ENCODE data around the gene DNAJC18.
A peak's percentile ranks its signal among the peaks of the same experiment; 100 is the strongest.
"Not testable (repeated sequence)": the region's sequence is repeated elsewhere in the genome, so short reads cannot be mapped to it uniquely, and the experiment has no call there.

DNAJC18 gene

DNA sequence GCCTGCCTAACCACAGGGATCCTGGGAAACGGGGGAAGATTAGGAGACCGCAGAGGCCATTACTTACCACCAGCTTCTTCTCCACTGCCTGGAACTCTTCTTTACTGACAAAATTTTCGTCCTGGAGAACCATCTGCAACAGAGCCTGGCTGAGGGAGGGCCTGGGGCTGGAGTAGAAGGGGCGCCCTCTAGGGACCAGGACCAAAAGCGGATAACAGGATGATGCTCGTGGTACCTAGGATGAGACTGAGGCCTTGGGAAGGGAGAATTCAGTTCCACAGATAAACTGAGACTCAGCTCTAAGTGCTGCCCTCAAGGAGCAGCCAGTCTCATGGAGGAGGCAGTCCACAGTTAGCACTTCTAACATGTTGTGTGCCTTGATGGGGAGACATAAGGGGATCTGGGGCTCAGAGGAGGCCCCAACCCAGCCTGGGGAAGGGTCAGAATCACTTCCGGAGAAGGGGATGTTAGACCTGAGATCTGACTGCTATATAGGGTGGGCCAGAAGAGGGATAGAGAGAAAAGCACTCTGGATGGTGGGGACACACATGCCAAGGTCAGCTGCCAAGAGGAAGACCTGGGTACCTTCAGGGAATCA lies 36.7 kb downstream of the DNAJC18 start:
- DNase-seq: no peak

DNA sequence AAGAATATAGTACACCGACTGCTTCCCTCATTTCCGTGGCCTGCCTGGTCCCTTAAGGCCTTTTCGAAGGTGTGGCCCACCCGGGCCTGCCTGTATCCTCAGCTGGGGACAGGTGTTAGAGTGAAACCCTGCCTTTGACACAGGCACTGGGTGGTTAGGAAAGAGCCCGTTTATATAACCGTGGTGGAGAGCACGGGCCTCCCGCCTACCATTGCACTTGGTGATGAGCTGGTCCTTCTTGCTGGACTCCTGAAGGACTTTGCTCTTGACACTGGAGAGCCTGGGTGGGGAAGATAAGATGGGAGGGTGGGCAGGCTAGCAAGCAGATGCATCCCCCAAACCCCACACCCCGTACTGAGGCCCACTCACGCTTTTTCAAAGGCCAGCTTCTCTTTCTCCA lies 37.8 kb downstream of the DNAJC18 start:
- no peak for DNase-seq

DNA sequence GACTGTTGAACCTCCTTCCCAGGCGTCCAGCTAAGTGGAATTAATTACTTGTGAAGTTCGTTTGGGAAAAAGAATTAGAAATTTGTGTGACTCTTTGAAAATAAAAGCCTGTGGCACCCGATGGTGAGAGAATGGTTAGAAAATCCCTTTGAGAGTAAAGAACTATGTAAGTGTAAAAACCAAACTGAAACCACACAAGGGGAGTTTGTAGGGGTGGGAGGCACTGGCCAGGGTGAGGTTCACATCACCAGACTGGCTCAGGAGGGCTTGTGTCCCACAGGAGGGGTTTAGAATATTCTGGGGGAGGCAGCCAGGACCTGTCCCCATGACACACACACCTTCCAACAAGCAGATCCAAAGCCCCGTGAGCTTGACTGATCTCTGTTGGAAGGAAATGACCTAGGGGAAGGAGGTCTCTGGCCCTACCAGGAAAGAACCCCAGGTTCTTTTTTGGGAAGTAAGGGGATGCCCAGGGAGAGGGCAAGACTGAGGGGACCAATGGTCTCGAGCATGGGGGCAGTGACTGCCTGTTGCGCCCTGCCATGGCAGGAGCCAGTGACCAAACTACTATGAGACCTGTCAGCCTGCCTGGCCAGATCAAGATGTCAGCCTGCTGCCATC lies 39.7 kb downstream of the DNAJC18 start:
- no peak for DNase-seq

DNA sequence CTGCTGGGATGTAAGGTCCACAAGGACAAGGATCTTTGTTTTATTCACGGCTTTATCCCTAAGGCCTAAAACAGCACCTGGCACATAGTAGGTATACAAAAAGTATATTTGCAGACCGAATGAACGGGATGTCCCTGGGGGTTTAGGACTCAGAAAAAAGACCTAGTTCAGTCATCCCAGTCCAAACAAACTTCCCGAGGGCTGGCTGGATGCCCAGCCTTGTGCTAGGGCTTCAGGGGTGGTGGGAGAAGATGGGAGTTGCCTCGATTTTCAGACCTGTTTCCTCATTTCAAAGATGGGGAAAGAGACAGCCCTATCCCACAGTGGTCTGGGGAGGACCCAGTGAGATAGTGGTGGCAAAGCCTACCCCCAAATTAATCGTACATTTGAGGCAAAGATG lies 41.4 kb downstream of the DNAJC18 start:
- DNase-seq: no peak

DNA sequence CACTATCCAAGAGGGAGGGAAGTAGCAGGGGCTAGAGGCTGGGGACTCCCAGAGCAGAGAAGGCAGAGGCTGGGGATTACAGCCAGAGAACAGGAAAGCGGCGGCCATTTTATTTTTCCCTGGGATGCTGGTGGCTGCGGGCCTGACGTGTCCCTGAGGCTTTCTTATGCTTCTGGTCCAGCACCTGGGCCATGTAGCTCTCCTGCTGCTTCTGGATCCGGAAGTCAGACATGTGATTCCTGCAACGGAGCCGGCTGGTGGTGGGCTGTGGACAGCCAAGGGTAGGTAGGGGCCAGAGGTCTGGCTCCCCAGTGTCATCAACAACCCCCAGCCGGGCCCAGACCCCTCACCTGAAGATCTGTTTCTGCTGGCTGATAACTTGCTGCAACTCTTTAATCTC lies 42.6 kb downstream of the DNAJC18 start:
- DNase-seq: no peak

DNA sequence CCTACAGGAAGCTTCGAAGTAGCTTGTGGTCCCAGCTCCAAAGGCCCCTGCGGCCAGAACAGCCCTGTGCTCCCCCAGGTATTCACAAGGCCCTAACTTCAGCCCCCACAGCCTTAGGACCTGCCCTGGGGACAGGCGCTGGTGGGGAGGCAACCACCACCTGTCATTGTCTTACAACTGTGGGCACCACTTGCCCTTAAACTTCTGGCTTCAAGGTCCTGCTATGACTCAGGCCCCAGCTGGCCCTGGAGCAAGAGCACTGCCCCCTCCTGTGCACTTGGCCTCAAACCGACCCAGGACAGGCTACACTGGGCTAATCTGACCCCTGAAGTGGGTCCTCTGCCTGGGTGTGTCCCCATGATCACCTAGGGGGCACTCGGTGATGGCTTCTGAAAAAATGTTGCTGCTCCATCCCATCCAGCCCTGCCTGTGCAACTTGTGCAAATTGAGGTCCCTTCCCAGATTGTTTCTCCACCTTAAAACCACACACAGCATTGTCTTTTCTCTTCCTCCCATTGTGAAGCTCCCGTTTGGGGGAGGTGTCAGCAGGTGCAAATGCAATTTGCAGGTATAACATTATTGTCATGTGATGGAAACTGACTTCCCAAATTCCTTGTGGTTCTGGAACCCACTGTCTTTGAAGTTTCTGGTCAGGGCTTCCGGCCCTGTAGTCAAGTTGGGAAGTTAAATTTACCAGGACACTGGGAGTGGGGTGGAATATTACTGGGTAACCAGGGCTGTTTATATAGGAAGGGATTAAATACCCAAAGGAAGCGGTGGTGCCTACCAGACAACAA lies 43.3 kb downstream of the DNAJC18 start:
- no peak for DNase-seq

DNA sequence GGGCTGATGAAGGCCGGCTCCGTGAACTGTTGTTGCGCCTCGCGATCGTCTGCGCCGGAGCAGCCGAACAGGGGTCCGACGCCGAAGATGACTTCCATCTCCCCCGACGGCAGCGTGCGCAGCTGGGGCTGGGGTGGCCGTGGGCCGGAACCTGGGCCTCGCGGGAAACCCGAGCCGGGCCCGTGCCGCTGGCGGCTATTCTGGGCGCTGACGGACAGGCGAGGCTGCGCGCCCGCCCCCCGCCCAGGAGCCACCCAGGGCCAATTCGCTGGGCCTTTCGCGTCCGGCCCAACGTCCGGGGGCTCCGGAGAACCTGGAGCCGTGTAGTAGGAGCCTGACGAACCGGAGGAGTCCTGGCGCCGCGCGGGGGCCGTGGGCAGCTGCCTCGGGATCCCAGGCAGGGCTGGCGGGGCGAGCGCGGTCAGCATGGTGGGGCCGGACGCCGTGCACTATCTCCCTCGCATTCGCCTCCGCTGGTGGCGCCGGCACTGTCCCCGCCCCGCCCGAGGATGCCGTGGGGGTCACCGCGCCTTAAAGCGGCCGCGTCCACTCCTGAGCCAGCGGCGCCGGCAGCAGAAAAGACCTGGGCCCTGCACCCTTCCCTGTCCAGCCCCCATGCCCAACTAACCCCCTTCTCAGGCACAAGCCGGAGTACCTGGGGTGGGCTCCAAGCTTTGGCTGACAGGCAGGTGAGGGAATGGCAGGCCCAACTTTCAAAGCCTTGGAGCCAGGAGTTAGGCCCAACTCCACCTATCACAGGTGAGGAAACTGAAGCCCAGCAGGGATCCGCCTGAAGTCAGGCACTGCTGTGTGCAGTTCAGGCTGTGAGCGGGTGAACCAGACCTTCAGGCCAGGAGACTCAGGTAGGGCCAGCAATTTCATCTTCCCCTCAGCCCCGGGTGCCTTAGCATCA lies 44.4 kb downstream of the DNAJC18 start, which contains the start of gene PROB1:
PROB1 (minus strand) TSS at position 451 of the 913 bp plus-strand sequence; CDS start at position 428, 23 bp downstream.
- DNase-seq: no peak

DNA sequence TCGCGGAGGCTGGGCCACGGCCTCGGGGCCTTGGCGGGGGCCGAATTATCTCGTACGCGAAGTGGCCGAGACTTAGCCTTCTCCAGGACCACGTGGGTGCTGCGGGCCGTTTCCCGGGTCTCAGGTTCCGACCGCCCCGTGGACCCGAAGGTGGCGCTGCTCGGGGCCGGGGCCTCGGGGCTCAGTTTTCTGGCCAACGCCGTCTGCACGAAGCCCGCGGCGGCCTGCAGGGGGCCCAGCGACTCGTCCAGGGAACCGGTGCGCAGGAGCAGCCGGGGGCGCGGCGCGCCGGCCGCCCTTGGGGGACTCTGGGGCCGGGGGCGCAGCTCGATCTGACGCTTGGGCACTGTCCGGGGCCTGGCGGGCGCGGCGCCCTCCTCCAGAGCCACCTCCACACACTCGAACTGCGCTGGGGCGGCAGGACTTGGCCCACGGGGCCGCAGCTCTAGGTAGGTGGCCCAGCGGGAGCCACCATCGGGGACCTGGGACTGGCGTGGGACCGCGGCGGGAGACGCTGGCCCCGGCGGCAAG lies 45.1 kb downstream of the DNAJC18 start:
- peak; percentile 56 to 59 for DNase-seq

DNA sequence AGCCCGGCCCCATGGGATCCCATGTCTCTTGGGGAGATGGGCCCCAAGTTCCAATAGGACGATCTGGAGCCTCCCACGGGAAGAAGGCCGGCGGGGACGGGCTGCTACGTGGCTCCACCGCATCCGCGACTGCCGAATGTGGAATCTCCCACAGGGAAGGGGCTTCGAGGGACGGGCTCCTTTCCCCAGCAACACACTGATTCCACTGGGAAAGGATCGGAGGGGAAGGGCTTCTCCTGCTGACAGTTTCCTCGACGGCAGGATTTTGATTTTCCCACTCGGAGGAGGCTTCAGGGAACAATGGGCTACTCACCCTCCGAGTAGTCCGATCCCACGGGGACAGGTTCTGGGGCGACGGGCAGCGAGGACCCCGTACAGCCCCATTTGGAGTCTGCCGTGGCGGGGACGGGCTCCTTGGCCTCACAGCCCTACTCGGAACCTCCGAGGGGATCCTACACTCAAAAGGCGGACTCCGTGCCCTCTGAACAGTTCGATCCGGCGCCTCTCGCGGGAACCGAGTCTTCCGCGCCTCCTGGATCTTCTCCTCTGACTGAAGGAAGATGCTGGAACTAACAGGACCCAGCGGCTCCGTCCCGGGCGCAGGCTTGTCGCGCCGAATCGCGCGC lies 45.7 kb downstream of the DNAJC18 start:
- no peak for DNase-seq

DNA sequence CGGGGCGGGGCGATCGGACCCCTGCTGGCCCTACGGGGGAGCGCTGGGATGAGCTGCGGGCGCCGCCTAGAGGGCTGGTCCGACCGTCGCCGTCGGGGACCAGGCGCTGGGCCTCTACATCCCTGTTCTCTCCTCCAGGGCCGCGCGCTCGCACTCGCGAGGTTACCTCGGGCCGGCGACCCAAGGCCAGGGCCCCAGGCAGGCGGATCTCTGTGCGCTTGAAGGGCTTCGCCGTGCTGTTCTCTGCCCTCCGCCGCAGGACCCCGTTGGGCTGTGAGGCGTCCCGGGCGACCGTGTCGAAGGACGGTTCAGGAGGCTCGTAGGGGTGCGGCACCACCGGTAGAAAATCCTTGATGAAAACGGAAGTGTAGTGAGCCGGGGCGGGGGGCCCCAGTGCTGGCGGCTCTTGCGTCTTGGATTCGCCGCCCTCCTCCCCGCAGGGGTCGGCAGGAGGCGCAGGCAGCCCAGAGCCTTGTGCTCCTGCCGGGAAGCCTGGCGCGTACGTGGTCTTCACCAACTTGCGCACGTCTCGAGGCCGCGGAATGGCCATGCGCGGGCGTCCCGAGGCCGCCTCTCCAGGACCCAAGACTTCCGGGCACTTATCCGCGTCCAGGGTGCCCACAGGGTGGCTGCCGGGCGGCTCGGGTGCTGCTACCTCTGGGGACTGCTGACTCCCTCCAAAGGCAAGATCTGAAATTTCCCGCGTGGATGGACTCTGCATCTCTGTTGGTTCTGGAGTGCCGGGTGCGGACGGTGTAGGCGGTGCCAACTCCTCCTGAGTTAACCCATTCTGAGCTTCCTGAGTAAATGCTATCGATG lies 46.4 kb downstream of the DNAJC18 start:
- DNase-seq: peak; percentile 65 to 72

DNA sequence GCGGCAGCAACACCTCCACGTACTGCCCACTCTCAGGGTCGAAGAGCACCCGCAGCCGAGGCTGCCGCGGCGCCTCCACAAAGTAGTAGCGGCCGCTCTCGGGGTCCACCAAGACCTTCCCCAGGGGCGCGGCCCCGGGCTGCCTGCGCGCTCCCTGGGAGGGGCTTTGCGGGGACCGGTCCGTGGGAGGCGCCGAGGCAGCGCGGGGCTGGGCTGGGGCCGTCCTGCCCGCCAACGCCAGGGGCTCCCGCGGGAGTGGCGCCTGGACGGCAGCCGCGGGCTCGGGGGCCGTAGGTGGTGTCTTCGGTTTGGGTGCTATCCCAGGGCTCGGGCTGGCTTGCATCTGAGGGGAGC lies 47.0 kb downstream of the DNAJC18 start:
- DNase-seq: no peak

DNA sequence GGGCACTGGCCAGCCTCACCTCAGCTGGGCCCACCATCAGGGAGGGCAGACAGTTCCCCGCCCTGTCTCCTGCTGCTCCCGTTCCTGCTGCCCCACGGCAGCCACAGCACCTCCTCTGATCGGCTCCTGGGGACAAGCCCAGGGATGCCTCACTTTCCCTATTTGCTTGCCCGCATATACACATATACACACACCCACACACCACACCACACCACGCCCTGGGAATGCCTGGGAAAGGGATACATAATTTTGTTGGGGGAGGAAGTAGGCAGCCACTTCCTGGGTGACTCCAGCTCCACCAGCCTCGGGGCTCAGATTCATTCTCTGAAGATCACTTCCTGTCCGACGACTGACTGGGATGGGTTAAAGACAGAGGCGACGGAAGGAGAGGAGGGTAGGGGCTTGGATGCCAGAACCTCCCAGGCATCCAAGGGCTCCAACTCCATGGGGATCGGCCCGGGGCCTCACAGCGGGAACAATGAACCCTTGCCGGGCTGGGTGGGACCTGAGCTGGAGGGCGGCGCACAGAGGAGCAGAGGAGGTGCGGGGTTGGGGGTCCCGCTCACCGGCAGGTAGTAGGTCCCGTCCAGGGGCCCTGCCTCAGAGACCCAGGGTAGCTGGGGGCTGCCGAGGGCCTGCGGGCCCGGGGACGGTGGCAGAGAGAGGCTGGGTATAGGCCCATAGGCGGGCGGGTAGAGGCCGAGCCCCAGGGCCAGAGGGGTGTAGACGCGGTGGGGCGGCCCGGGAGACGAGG lies 47.6 kb downstream of the DNAJC18 start:
- DNase-seq: no peak

DNA sequence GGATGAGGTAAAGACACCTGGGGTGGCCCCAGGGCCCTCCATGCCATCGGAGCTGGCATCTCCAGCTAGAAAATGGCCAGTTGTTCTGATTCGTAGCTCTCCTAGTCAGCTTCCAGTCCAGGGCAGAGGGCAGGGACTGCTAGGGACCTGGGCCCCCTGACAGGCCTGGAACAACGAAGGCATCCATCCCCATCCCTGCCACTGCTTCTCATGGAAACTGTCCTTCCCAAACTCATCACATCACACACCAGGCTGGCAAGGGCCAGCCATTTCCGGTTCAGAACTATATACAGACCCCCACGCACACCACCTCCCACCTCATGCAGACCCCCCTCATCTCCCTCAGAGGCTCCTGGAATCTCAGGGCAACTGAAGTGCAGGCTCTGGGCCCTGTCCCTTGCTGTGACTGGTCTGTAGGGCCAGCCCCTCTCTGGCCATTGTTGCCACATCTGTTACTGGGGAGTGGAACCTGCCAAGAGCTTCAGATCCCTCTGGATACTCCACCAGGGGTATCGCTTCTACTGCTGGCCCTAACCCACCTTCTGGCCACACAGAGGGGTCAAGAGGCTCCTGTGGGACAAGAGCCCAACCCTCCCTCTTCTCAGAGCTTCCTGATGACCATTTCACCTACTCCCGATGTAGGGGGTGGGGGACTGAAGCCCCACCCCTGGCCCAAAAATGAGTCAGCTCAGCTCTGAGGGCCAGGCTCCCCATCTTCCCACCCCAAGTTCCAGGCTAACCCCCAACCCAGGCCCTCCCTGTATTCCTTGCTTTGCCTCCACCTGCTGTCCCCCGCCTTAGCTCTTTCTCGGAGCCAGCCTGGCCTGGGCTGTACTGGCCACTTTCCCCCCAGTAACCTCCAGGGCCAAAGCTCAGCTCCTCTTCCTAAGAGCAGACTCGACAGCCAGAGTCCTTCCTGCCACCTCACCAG lies 48.4 kb downstream of the DNAJC18 start:
- DNase-seq: no peak

DNA sequence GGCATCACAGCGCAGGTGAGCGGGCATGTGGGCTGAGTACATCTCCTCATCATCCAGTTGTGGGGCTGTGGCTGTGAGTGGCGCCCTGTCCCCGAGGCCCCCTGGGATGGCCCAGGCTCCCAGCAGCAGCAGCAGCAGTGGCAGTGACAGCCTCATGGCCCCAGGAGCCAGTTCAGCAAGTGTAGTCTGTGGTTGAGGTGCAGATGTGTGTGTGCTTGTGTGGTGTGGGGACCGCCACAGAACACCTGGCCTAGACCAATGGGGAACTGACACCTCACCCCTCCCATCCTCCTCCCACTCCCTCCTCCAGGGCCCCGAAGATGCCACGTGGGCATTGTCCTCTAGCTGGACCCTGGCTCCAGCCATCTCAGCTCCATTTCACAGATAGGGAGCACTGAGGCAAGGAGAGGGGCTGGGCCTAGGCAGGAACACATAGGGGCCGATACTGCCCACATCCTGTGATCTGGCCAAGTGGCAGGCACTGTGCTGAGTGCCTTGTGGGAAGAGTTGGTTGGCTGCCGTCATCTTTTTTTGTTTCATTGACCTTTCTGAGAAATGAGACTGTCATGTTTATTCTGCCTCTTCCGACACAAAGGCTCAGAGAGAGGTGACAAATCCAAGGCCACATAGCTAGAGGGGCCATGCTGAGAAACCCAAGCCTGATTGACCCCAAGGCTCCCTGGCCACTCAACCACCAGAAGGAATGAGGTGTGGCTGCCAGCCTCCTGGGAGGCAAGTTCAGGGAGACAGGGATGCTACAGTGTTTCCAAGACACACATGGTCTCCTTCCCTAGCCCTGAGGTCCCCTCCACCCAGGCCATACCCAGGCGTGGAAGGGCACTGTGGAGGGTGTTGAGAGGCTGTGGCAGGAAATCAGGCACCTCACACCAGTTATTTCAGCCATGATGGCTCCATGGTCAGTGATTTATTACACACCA lies 49.4 kb downstream of the DNAJC18 start, which contains the start of gene MZB1:
MZB1 (minus strand) TSS at position 213 of the 938 bp plus-strand sequence; CDS start at position 156, 57 bp downstream.
- DNase-seq: peak; percentile 43 to 53

DNA sequence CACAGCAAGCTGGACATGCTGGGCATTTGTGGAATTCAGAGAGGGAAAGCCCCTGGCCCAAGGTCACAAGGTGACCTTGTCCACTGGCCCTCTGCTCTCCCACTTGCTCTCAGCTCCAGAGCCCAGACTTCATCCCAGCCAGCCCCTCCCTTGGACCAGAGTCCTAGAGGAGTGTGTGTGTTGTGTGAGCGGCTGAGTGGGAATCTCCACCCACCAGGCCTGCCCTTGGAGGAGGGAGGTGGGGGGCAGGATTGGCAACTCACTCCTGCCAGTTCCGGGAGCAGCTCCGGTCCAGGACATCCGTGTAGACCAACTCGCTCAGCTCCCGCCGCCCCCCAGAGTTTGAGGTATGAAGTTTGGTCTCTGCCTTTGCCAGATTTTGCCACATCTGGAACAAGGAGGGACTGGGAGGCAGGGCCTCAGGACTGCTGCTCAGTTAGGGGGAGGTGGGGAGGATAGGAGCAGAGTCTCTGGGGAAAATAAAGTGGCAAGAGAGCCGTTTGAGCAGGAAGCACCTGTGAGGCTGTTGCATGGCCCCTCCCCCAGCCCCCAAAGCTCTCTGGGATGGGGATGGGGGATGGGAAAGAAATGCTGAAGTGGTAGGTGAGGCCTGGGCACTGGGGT lies 51.0 kb downstream of the DNAJC18 start:
- no peak for DNase-seq

DNA sequence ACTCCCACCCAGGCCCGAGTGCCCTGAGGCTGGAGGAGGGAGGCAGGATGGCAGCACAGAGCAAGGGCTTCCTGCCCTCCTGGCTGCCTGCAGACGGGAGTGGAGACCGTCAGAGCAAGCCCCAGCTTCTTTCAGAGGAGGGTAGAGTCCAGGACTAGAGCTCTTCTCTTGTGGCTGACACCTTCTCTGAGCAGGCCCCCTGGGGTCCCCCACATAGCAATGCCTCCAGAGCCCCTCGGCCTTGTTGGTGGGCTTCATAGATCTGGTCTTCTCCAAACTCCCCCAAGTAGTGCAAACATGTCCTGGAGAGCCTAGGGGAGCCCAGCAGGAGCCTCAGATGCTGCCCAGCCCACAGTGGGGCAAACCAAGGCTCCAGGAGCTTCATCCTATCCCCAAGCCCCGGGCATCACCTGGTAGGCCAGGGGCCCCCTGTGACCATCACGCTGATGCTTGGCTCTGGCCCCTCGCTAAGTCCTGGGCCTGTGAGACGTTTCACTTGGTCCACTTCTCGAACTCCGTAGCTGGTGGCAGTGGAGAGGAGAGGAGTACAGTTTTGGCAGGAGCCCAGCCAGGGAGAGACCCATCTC lies 51.6 kb downstream of the DNAJC18 start:
- no peak for DNase-seq

DNA sequence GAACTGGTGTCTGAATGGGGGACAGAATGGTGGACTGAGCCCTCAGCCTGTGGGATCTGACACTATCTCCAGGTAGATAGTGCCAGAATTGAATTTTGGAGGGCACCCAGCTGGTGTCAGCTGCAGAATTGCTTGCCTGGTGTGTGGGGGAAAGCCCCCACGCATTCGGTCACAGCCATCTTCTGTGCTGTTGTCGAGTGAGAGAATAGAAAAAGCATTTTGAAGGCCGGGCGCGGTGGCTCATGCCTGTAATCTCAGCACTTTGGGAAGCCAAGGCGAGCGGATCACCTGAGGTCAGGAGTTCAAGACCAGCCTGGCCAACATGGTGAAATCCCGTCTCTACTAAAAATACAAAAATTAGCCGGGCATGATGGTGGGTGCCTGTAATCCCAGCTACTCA lies 52.4 kb downstream of the DNAJC18 start:
- not testable (repeated sequence) for DNase-seq

Data from activated CD4-positive, alpha-beta T cell treated with anti-CD3 and anti-CD28 coated beads for 4 hours (primary cell).